Epithelial cell of alveolus of lung (primary cell): Measurements from ENCODE around the gene ETHE1. TPM values are rescaled to one million over a fixed set of nuclear protein-coding genes. Genes with fewer than 3 reads are reported as not detected.

ENCODE experiments used
- total RNA-seq: library from RNA; depleted of rRNA; stranded (reverse); fragments of >200 nt; gene quantifications from 2 replicates; pipeline ENCODE4 v1.2.1, GENCODE V29; 2015

Gene ETHE1
- total RNA-seq: 89.1 and 93.0 TPM in 2 replicates

GRCh38 chr19:43526884-43527859 lies at the start of gene ETHE1:
Gene ETHE1, minus strand, starts transcription at chr19:43527201. Its CDS starts 24 bp downstream, at chr19:43527177.

GRCh38 chr19:43575156-43575950 lies 48.4 kb upstream of the ETHE1 start, which contains the start of the genes PINLYP and XRCC1:
Gene PINLYP, plus strand, starts transcription at chr19:43575801. Its CDS starts 1,391 bp downstream, at chr19:43577192.
Gene XRCC1, minus strand, starts transcription at chr19:43575527. Its CDS starts 69 bp downstream, at chr19:43575458.

GRCh38 chr19:43532962-43533545 lies 6.1 kb upstream of the ETHE1 start, which contains the start of gene ZNF575:
Gene ZNF575, plus strand, starts transcription at chr19:43533188. Its CDS starts 1,235 bp downstream, at chr19:43534423.

GRCh38 chr19:43504426-43505185 lies 22.4 kb downstream of the ETHE1 start, which contains the start of gene PHLDB3:
Gene PHLDB3, minus strand, starts transcription at chr19:43504746. Its CDS starts 628 bp downstream, at chr19:43504118.

GRCh38 chr19:43465468-43466120 lies 61.4 kb downstream of the ETHE1 start, which contains the start of gene LYPD3:
Gene LYPD3, minus strand, starts transcription at chr19:43465608. Its CDS starts 37 bp downstream, at chr19:43465571.

Other genes starting within 250 kb of the ETHE1 start
- 0.78 TPM in 1 of 2 replicates, not detected in the other for gene CD177, start 173.5 kb downstream of the ETHE1 start, total RNA-seq
- gene TEX101, start 112.3 kb downstream of the ETHE1 start, total RNA-seq: not detected in 2 replicates
- gene LYPD3, start 61.6 kb downstream of the ETHE1 start, total RNA-seq: 0.65 and 1.3 TPM in 2 replicates
- gene PHLDB3, start 22.5 kb downstream of the ETHE1 start, total RNA-seq: 8.0 and 22.2 TPM in 2 replicates
- 21.8 TPM in 1 of 2 replicates, not detected in the other for gene ZNF575, start 6.0 kb upstream of the ETHE1 start, total RNA-seq
- gene XRCC1, start 48.3 kb upstream of the ETHE1 start, total RNA-seq: 21.6 and 33.4 TPM in 2 replicates
- gene PINLYP, start 48.6 kb upstream of the ETHE1 start, total RNA-seq: 4.6 and 5.3 TPM in 2 replicates
- 15.8 and 43.0 TPM in 2 replicates for gene IRGQ, start 68.9 kb upstream of the ETHE1 start, total RNA-seq
- gene ZNF576, start 69.4 kb upstream of the ETHE1 start, total RNA-seq: 7.2 and 19.6 TPM in 2 replicates
- 0.26 TPM in 1 of 2 replicates, not detected in the other for gene SRRM5, start 84.9 kb upstream of the ETHE1 start, total RNA-seq
- 38.3 and 93.3 TPM in 2 replicates for gene ZNF428, start 92.4 kb upstream of the ETHE1 start, total RNA-seq
- 2.6 and 4.8 TPM in 2 replicates for gene CADM4, start 112.6 kb upstream of the ETHE1 start, total RNA-seq
- 119 and 142 TPM in 2 replicates for gene PLAUR, start 143.0 kb upstream of the ETHE1 start, total RNA-seq
- gene IRGC, start 188.9 kb upstream of the ETHE1 start, total RNA-seq: not detected in 2 replicates
- gene SMG9, start 227.8 kb upstream of the ETHE1 start, total RNA-seq: 6.9 and 16.0 TPM in 2 replicates